HAP-1 (cell line): ENCODE measurements around the gene KATNA1.

ENCODE experiments used
- DNase-seq, 2 experiments: peaks; one replicate each; pipeline ENCODE4 v3.0.0-alpha.2; 2016 to 2020; ENCODE audit warnings: low spot score in 2 of 2
- H3K27me3 ChIP-seq: fragments of 250-450 bp; sonication (Bioruptor Pico); 2 replicates; pipeline ENCODE4 v1.5.1; 2020; ENCODE audit warnings: low read depth, mild to moderate bottlenecking, moderate library complexity
- H3K36me3 ChIP-seq: fragments of 250-450 bp; sonication (Bioruptor Pico); replicated peaks from 2 replicates; pipeline ENCODE4 v1.5.1; 2020; ENCODE audit warnings: mild to moderate bottlenecking
- H3K4me1 ChIP-seq: fragments of 250-450 bp; sonication (Bioruptor Pico); 2 replicates; pipeline ENCODE4 v1.5.1; 2020; ENCODE audit warnings: mild to moderate bottlenecking
- H3K4me3 ChIP-seq: fragments of 250-450 bp; sonication (Bioruptor Pico); 2 replicates; pipeline ENCODE4 v1.5.1; 2020; ENCODE audit warnings: mild to moderate bottlenecking, moderate library complexity
- H3K9me3 ChIP-seq: fragments of 250-450 bp; sonication (Bioruptor Pico); 2 replicates; pipeline ENCODE4 v1.5.1; 2020; ENCODE audit warnings: mild to moderate bottlenecking, moderate library complexity
- in situ Hi-C: fragments of 300-500 bp; cut with MboI; formaldehyde crosslinking; loops from 3 replicates; pipeline ENCODE4 v1.14.3; 2020; ENCODE audit warnings: low sequenced_read_pairs, inconsistent platforms, mixed read lengths

KATNA1 gene

GRCh38 chr6:149580880-149581279 is 67.6 kb downstream of the KATNA1 start:
- Histone ChIP-seq H3K9me3 (no peaks in the 10 kb centered on the region), H3K36me3 (peaks cover 32% of the 10 kb centered on the region), H3K27me3 (no peaks in the 10 kb centered on the region), H3K4me3 (no peak overlapping the region), H3K4me1 (no peaks in the 10 kb centered on the region)
- in situ Hi-C loops: no loop called here
- no peak for DNase-seq

- in situ Hi-C loops: no loop called here
- peaks cover 7% of the 10 kb centered on the region; the same call in 1 of the 2 replicates for H3K4me1 ChIP-seq
- H3K36me3 ChIP-seq: no peaks in the 10 kb centered on the region
- no peaks in the 10 kb centered on the region for H3K27me3 ChIP-seq
- no peak for DNase-seq
- no peak overlapping the region for H3K4me3 ChIP-seq
- no peaks in the 10 kb centered on the region for H3K9me3 ChIP-seq
Measured at GRCh38 chr6:149567945-149568585, 80.4 kb downstream of the KATNA1 start.

GRCh38 chr6:149567194-149567586 is 81.3 kb downstream of the KATNA1 start:
- H3K9me3 ChIP-seq: no peaks in the 10 kb centered on the region
- peaks cover 7% of the 10 kb centered on the region; the same call in 1 of the 2 replicates for H3K4me1 ChIP-seq
- in situ Hi-C loops: no loop called here
- no peaks in the 10 kb centered on the region for H3K27me3 ChIP-seq
- peak overlapping the region; percentile 95 for H3K4me3 ChIP-seq
- no peak for DNase-seq
- no peaks in the 10 kb centered on the region for H3K36me3 ChIP-seq

- H3K9me3 ChIP-seq: no peaks in the 10 kb centered on the region
- peak; percentile 33 to 76 for DNase-seq
- no peaks in the 10 kb centered on the region for H3K36me3 ChIP-seq
- peak overlapping the region; percentile 95 for H3K4me3 ChIP-seq
- peaks cover 7% of the 10 kb centered on the region; the same call in 1 of the 2 replicates for H3K4me1 ChIP-seq
- no peaks in the 10 kb centered on the region for H3K27me3 ChIP-seq
- in situ Hi-C loops: no loop called here
Measured at GRCh38 chr6:149566410-149567193, 81.9 kb downstream of the KATNA1 start.

- Histone ChIP-seq H3K27me3 (no peaks in the 10 kb centered on the region), H3K4me3 (peak within 1 kb of the TSS; percentile 95), H3K36me3 (no peaks in the 10 kb centered on the region), H3K4me1 (peaks cover 7% of the 10 kb centered on the region; the same call in 1 of the 2 replicates), H3K9me3 (no peaks in the 10 kb centered on the region)
- in situ Hi-C loops: no loop called here
- peak; percentile 91 to 95 for DNase-seq
Measured at GRCh38 chr6:149565527-149566409, 82.7 kb downstream of the KATNA1 start, which contains the start of gene GINM1. Gene GINM1 (plus strand): TSS chr6:149566375. CDS start chr6:149566415, 40 bp downstream.

- no peaks in the 10 kb centered on the region for H3K36me3 ChIP-seq
- no peak for DNase-seq
- in situ Hi-C loops: no loop called here
- H3K27me3 ChIP-seq: peaks cover 12% of the 10 kb centered on the region
- H3K4me3 ChIP-seq: no peak overlapping the region
- H3K9me3 ChIP-seq: no peaks in the 10 kb centered on the region
- peaks cover 7% of the 10 kb centered on the region; the same call in 1 of the 2 replicates for H3K4me1 ChIP-seq
Measured at GRCh38 chr6:149563928-149564325, 84.6 kb downstream of the KATNA1 start.

- in situ Hi-C loops: no loop called here
- no peak for DNase-seq
- Histone ChIP-seq H3K9me3 (no peaks in the 10 kb centered on the region), H3K4me3 (no peak overlapping the region), H3K36me3 (no peaks in the 10 kb centered on the region), H3K4me1 (peaks cover 7% of the 10 kb centered on the region; the same call in 1 of the 2 replicates), H3K27me3 (peaks cover 18% of the 10 kb centered on the region)
Measured at GRCh38 chr6:149563203-149563927, 85.1 kb downstream of the KATNA1 start.

GRCh38 chr6:149560736-149561135 is 87.8 kb downstream of the KATNA1 start:
- H3K36me3 ChIP-seq: no peaks in the 10 kb centered on the region
- in situ Hi-C loops: no loop called here
- H3K27me3 ChIP-seq: peaks cover 32% of the 10 kb centered on the region
- no peaks in the 10 kb centered on the region for H3K4me1 ChIP-seq
- H3K9me3 ChIP-seq: no peaks in the 10 kb centered on the region
- no peak overlapping the region for H3K4me3 ChIP-seq
- peak in 1 of 2 experiments; percentile 48 for DNase-seq

GRCh38 chr6:149559389-149559788 is 89.1 kb downstream of the KATNA1 start:
- no peak for DNase-seq
- no peak overlapping the region for H3K4me3 ChIP-seq
- H3K27me3 ChIP-seq: peaks cover 41% of the 10 kb centered on the region
- no peaks in the 10 kb centered on the region for H3K9me3 ChIP-seq
- no peaks in the 10 kb centered on the region for H3K4me1 ChIP-seq
- no peaks in the 10 kb centered on the region for H3K36me3 ChIP-seq
- in situ Hi-C loops: no loop called here

GRCh38 chr6:149558029-149558428 is 90.5 kb downstream of the KATNA1 start:
- Histone ChIP-seq H3K27me3 (peaks cover 41% of the 10 kb centered on the region), H3K9me3 (no peaks in the 10 kb centered on the region), H3K4me1 (no peaks in the 10 kb centered on the region), H3K4me3 (no peak overlapping the region), H3K36me3 (no peaks in the 10 kb centered on the region)
- DNase-seq: no peak
- in situ Hi-C loops: no loop called here

GRCh38 chr6:149551920-149552319 is 96.6 kb downstream of the KATNA1 start:
- Histone ChIP-seq H3K27me3 (peaks cover 12% of the 10 kb centered on the region), H3K9me3 (no peaks in the 10 kb centered on the region), H3K36me3 (no peaks in the 10 kb centered on the region), H3K4me1 (no peaks in the 10 kb centered on the region), H3K4me3 (no peak overlapping the region)
- in situ Hi-C loops: no loop called here
- DNase-seq: no peak

GRCh38 chr6:149545754-149546471 is 102.6 kb downstream of the KATNA1 start, which contains the start of gene PPIL4:
Gene PPIL4 (minus strand): TSS chr6:149546043. CDS start chr6:149546005, 38 bp downstream.
- no peaks in the 10 kb centered on the region for H3K9me3 ChIP-seq
- peaks cover 4% of the 10 kb centered on the region for H3K36me3 ChIP-seq
- no peaks in the 10 kb centered on the region; the same call in 1 of the 2 replicates for H3K27me3 ChIP-seq
- peaks cover 9% of the 10 kb centered on the region for H3K4me1 ChIP-seq
- in situ Hi-C loops: no loop called here
- H3K4me3 ChIP-seq: peak within 1 kb of the TSS; percentile 97
- peak; percentile 88 to 96 for DNase-seq
